Jurkat, Clone E6-1 (cell line): ENCODE results near the gene DEGS2.

Experiments used
- DNase-seq: peaks from one replicate; pipeline ENCODE4 v3.0.0-alpha.2; 2011; ENCODE audit warnings: low read depth, low spot score
- H3K4me3 ChIP-seq: 2 replicates; pipeline ENCODE4 v1.5.1; 2011; ENCODE audit warnings: mild to moderate bottlenecking, low read length, control low read depth, moderate library complexity

DEGS2 gene

DNA sequence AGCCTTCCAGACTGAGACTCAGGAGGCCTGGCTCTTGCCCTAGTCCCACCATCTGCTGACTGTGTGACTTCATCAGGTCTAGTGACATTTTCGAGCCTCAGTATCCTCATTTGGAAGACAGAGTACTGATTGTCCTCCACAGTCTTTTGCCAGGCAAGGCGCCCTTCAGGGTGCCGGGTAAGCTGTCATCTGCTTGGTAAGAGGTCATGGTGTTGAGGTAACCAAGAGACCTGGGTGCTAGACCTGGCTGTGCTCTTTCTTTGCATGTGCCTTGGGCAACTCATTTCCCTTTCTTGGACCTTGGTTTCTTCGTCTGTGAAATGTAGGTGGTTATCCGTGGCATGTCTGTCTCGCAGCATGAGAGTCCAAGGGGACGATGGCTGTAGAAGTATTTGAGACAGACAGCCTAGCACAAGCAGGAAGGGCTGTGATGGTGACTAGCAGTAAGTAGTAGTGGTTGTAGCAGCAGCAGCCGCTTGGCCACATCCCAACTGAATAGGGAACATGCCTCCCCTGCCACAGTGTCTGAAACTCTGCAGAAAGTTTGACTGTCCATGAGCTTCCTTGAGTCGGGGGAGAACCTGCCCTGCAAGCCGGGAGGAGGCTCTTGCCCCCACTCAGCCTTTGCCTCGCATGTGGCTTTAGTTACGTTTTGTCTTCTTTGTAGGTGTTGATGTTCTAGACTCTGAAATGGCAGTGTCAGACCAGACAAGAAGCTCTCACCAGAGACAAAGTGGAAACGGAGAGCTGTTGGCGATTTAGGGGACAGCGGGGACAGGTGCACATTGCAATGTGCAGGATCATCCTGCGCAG lies 53.9 kb downstream of the DEGS2 start:
- no peak for DNase-seq
- H3K4me3 ChIP-seq = no peak overlapping the region

DNA sequence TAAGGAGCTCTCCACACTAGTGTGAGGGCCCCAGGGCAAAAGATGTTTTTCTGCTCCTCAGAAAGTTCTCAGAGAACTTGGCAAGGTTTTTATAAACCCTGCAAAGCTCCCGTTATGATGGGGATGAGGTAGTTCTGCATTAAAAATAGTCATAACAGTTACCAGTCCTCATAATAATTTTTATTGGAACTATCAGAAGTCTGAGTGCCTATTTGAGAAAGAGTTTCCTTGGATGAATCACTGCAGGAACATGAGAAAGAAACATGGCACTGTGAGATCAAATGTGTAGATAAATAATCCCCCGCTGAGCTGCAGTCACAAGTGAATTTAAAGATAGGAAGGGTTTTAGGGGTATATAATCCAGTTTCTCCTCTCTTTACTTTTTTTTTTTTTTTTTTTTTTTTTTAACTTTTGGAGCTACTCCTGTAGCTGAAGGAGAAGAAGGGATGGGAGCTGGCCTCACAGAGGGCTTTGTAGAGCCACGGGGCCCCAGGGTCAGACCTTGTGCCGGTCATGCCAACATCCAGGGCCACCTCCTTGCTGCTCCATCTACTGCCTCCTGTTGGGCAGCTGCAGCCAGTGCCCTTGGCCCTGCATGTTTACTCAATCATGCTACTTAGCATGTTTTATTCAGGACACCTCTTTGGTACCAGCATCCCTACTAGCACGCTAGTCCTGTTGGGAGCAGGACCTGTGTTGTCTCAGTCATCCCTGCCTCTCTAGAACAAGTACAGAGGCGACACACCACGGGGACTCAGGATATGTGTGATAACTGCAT lies 54.7 kb downstream of the DEGS2 start:
- H3K4me3 ChIP-seq = no peak overlapping the region
- no peak for DNase-seq

DNA sequence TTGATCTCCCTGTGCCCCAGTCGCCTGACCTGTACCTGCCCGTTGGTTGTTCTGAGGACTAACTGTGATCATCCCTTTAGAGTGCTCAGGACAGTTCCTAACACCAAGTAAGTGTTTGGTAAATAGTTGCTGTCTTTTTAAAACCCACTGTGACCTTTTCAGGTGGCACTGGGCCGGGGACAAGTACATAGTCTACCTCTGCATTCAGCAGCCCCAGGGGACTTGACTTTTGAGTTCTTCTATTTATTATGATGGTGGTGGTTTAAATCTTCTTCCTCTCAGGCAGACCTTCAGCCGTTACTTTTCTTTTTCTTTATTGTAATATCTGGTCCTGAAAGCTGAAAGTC lies 55.5 kb downstream of the DEGS2 start:
- H3K4me3 ChIP-seq = no peak overlapping the region
- no peak for DNase-seq

DNA sequence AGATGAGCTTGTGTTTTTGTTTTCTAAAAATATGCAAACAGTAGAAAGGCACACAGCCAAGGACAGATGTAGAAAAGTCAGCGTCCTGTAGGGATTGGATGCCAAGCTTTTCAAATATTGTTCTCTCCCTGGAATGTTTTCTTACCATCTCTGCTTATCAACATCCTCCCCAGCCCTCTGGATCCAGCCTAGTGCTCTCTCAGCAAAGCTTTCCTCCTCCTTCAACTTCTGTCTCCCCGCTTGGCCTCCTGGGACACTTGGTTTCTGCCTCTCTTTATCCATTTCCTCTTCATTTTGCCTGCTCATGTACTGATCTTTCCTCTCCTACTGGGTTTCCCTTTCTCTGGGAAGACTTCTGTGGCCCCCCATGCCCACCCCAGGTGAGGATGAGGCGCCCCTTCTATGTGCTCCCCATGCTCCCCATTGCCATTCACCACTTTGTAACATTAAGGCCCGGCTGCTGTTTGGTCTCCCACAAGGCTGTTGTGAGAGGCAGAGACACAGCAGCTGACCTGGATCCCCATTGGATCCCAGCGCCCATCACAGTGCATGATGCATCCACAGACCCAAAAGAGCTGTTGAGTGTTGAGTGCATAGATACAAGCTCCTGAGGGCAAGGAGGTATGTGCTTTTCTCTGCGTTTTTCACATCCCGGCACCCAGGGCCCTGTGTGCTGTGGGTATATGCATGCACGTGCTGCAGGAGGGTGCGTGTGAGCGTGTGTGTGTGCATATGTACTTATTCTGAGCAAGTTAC lies 56.0 kb downstream of the DEGS2 start:
- no peak overlapping the region for H3K4me3 ChIP-seq
- no peak for DNase-seq

DNA sequence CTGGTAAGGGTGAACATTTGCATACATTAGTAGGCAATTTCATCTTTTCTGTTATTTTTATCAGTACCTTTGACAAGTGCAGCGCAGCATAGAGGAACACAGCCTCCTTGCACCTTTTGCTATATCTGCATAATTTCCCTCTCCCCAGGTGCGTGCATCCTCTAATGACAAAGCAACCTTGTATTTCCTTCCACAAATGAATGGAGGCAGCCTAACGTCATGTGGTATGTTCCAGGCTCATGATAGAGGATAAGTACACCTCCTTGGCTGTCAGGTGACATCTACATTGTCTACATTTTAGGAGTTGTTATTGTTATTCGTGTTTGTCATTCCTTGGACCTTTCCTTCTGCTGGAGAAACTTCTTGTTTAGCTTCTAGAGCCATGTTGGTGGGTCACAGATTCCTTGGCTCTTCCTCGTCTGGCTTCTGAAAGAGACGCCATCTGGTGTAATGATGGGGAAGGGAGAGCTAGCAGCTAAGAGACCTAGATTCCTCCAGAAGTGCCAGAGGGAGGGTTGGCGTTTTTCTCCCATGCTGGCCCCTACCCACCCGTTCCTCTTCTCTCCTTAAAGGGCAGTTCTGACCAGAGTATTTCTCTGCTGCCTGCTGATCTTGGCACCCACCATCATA lies 57.2 kb downstream of the DEGS2 start:
- no peak for DNase-seq

DNA sequence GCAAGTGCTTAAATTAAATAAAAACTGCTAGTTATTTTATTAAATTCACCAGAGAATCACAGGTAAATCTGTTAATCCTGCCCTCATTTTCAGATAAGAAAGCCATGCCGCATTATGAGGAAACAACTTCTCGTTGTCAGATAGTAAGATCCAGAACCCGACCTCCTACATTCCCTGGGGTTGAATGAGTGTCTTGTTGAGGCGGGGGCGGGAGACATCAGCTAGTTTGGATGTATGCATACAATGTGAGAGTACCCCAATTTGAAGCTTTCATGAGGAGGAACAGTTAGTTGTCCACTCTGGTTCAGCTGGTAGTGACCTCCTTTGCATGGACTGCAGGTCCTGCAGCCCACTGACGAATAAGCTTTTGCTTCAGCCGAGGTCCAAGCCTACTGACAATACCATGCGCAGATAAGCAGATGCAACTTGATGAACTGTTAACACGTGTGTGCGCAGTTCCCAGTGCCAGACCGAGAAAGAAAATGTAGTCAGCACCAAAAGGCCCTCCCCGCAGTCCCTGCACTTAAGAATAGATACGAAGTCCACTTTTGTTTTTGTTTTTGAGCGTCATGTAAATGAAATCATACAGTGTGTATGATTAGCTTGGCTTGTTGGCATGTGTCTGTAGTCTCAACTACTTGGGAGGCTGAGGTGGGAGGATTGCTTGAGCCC lies 59.3 kb downstream of the DEGS2 start:
- H3K4me3 ChIP-seq = no peak overlapping the region
- no peak for DNase-seq

More for the DNA sequence above, 57.2 kb downstream of the DEGS2 start:
- H3K4me3 ChIP-seq = no peak overlapping the region

DNA sequence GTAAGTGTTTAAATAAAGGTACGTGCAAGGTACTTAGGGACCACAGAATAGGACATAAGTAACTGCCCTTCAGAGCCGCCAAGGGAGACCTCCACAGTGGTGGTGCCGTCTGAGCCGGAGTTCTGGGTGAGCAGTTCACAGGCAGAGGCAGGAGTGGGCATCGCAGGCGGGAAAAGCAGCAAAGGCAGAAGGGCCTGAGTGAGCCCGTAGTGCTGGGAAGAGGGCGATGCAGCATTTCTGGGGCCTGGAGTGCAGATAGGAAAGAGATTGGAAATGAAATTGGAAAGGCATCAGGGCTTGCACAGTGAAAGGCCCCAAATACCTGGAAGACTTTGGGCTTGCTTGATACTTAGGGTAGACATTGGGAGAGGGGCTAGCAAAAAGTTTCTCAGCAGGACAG lies 61.3 kb downstream of the DEGS2 start:
- H3K4me3 ChIP-seq = no peak overlapping the region
- no peak for DNase-seq

DNA sequence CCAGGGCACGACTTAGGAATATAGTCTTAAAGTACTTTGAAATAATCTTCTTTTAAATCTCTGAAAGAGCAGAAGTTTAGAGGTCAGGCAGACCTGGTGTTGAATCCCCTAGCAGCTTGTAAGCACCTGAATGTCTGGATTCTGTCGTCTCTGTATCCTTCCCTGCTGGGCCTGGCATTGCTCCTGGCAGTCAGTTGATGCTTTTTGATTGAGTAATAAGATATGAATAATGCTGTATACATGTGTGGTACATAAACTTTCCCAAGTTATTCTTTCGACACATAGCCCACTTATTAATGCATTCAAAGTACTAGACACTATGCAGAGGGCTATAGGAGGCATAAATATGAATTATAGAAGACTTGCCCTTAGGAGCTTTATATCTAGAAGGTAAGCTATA lies 62.8 kb downstream of the DEGS2 start:
- H3K4me3 ChIP-seq = no peak overlapping the region
- DNase-seq = no peak
